Activated B cell treated with CpG ODN at 0.5 μM for 24 hours (primary cell): Measurements from ENCODE around the gene PODNL1. TPM values are rescaled to one million over a fixed set of nuclear protein-coding genes. Genes with fewer than 3 reads are reported as not detected.

Source experiments
- ATAC-seq: fragments of 200-7000 bp; cut with Tn5 transposase; one replicate; pipeline ENCODE4 v1.10.0; 2021; ENCODE audit warnings: low read depth, mild to moderate bottlenecking, moderate library complexity
- CTCF ChIA-PET: fragments of 350-600 bp; sonication (Branson Sonifier 250); formaldehyde crosslinking; loops from one replicate; lab custom pipeline; 2021; ENCODE audit warnings: antibody characterized with exemption; lab: Charles Lee
- POLR2A ChIA-PET: fragments of 350-600 bp; sonication (Branson Sonifier 250); formaldehyde crosslinking; loops from one replicate; lab custom pipeline; 2021; ENCODE audit warnings: antibody characterized with exemption; lab: Charles Lee
- DNase-seq: peaks from one replicate; pipeline ENCODE4 v3.0.0; 2022
- H3K27ac Mint-ChIP-seq: one replicate; pipeline ENCODE4 v1.8.0; 2020; ENCODE audit warnings: mixed read lengths
- H3K27me3 Mint-ChIP-seq: one replicate; pipeline ENCODE4 v1.8.0; 2021; ENCODE audit warnings: mixed read lengths
- H3K36me3 Mint-ChIP-seq: one replicate; pipeline ENCODE4 v1.8.0; 2021; ENCODE audit warnings: low read depth, mixed read lengths
- H3K4me1 Mint-ChIP-seq: one replicate; pipeline ENCODE4 v1.8.0; 2021; ENCODE audit warnings: mixed read lengths
- H3K4me3 Mint-ChIP-seq: one replicate; pipeline ENCODE4 v1.8.0; 2020; ENCODE audit warnings: mild to moderate bottlenecking, mixed read lengths
- H3K9me3 Mint-ChIP-seq: one replicate; pipeline ENCODE4 v1.8.0; 2020; ENCODE audit warnings: mixed read lengths
- CTCF ChIP-seq: fragments of 200-600 bp; IDR thresholded peaks from one replicate; pipeline ENCODE4 v1.8.0; 2022; ENCODE audit warnings: antibody characterized with exemption, mild to moderate bottlenecking
- intact Hi-C: fragments of 100-400 bp; cut with micrococcal nuclease; formaldehyde crosslinking; loops from one replicate; pipeline ENCODE4 v1.15.1; 2024
- total RNA-seq: library from RNA; stranded (reverse); gene quantifications from 2 replicates; pipeline ENCODE4 v1.2.3, GENCODE V29; 2022

Gene PODNL1
- total RNA-seq, 1 donor from 2014 or later = not detected

GRCh38 chr19:13957051-13957450, 18.8 kb upstream of the PODNL1 start:
- intact Hi-C loops = no loop called here
- peaks cover 14% of the 10 kb centered on the region for H3K4me1 Mint-ChIP-seq
- ATAC-seq (no peak), DNase-seq (no peak)
- peaks cover 60% of the 10 kb centered on the region for H3K36me3 Mint-ChIP-seq
- no peaks in the 10 kb centered on the region for H3K9me3 Mint-ChIP-seq
- no peak for TF ChIP-seq CTCF
- H3K27ac Mint-ChIP-seq = no peak overlapping the region
- POLR2A ChIA-PET = interaction anchor here (0.7 kb wide), 1 partner anchor 180 kb away, joined by 3 read pairs; no protein-coding TSS in a partner anchor
- CTCF ChIA-PET = no interaction called here
- H3K4me3 Mint-ChIP-seq = no peak overlapping the region
- H3K27me3 Mint-ChIP-seq = no peaks in the 10 kb centered on the region

- H3K4me3 Mint-ChIP-seq = no peak overlapping the region
Measured at GRCh38 chr19:13956365-13956744, 18.1 kb upstream of the PODNL1 start.

GRCh38 chr19:13955662-13956364, 17.6 kb upstream of the PODNL1 start:
- H3K4me3 Mint-ChIP-seq = no peak overlapping the region
- ChIA-PET POLR2A (interaction anchor here (0.7 to 1.6 kb wide), 2 partner anchors 30 to 63 kb away, joined by 3 read pairs; no protein-coding TSS in a partner anchor), CTCF (no interaction called here)
- intact Hi-C loops = no loop called here
- no peaks in the 10 kb centered on the region for H3K9me3 Mint-ChIP-seq
- H3K27ac Mint-ChIP-seq = no peak overlapping the region
- TF ChIP-seq CTCF = no peak
- H3K27me3 Mint-ChIP-seq = no peaks in the 10 kb centered on the region
- no peak for DNase-seq
- peaks cover 54% of the 10 kb centered on the region for H3K36me3 Mint-ChIP-seq
- ATAC-seq = no peak
- H3K4me1 Mint-ChIP-seq = peaks cover 18% of the 10 kb centered on the region

More at GRCh38 chr19:13956365-13956744, 18.1 kb upstream of the PODNL1 start:
- no peak for ATAC-seq
- H3K27ac Mint-ChIP-seq = no peak overlapping the region
- H3K27me3 Mint-ChIP-seq = no peaks in the 10 kb centered on the region
- ChIA-PET CTCF (no interaction called here), POLR2A (interaction anchor here (0.7 to 1.6 kb wide), 3 partner anchors 30 to 180 kb away, joined by 3 read pairs; no protein-coding TSS in a partner anchor)
- TF ChIP-seq CTCF = no peak
- intact Hi-C loops = no loop called here
- no peaks in the 10 kb centered on the region for H3K9me3 Mint-ChIP-seq
- peaks cover 18% of the 10 kb centered on the region for H3K4me1 Mint-ChIP-seq
- peaks cover 56% of the 10 kb centered on the region for H3K36me3 Mint-ChIP-seq
- DNase-seq = no peak

- CTCF ChIA-PET = no interaction called here
- H3K27ac Mint-ChIP-seq = no peak overlapping the region
- POLR2A ChIA-PET = interaction anchor here (0.9 to 2.9 kb wide), 2 partner anchors 24 to 32 kb away, joined by 3 to 30 read pairs; no protein-coding TSS in a partner anchor
Measured at GRCh38 chr19:13954185-13954584, 16.0 kb upstream of the PODNL1 start.

More at GRCh38 chr19:13954185-13954584, 16.0 kb upstream of the PODNL1 start:
- H3K36me3 Mint-ChIP-seq = peaks cover 43% of the 10 kb centered on the region
- DNase-seq = no peak
- TF ChIP-seq CTCF = no peak
- intact Hi-C loops = no loop called here
- H3K4me1 Mint-ChIP-seq = peaks cover 18% of the 10 kb centered on the region
- no peaks in the 10 kb centered on the region for H3K27me3 Mint-ChIP-seq
- ATAC-seq = no peak
- no peaks in the 10 kb centered on the region for H3K9me3 Mint-ChIP-seq
- H3K4me3 Mint-ChIP-seq = peak overlapping the region; percentile 94
